GM18508 (cell line): ENCODE results near the gene C10orf95.
"Not testable (repeated sequence)": the region's sequence is repeated elsewhere in the genome, so short reads cannot be mapped to it uniquely, and the experiment has no call there.

ENCODE experiments used
- ATAC-seq: cut with Tn5 transposase; IDR thresholded peaks from one replicate; pipeline ENCODE4 v1.9.1; 2021; ENCODE audit warnings: moderate number of reproducible peaks; ENCODE audit not compliant: insufficient read depth, unreplicated experiment

C10orf95 gene, protein sequence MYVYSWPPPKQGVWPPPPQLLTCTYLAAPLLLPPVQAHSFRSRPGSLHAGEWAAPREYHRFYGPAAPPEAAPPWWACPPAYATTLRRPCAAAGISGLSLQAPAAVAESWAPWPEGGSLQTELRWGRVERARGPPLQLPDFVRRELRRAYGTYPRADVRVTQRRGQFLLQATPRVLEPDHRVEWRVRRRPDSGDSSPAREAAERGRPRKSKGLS

DNA sequence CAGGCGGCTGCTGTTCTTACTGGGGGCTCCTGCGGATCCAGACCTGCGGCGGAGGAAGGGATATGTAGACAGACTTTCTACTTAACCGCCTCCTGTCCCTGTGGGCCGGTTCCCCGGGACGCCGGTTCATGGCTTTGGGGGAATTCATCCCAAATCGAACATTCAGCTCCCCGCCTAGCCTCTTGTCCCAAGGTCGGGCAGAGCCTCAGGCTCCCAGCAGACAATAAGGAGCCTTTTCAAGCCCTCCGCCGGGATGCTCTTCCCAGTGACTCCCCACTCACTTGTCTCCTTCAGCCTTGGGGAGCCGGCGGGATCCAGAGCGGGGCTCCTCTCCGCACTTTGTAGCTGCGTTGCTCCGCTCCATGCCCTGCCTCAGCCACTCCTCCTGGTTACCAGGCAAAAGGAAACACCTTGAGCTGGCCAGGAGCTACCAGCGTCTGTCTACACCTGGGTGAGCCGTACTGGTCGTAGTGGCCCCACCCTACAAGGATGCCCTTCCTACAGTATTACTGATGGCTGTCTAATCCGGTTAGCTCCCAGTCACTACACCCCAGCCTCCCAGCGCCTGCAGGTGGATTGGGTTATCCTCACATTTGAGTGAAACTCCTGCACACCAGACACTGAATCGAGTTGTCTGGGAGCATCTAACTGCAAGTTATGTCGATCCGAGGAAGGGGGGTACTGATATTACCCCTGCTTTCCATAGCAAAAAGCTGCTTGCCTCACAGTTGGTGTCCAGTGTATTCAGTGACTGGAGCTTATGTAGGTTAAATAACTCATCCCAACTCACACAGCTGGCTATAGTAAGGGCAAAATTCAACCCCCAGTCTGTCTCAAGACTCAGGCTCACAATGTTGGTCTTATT lies at the start of gene C10orf95:
C10orf95 (minus strand) TSS at position 439 of the 865 bp plus-strand sequence. CDS start 450 bp downstream, outside the sequence.
- ATAC-seq = no peak

DNA sequence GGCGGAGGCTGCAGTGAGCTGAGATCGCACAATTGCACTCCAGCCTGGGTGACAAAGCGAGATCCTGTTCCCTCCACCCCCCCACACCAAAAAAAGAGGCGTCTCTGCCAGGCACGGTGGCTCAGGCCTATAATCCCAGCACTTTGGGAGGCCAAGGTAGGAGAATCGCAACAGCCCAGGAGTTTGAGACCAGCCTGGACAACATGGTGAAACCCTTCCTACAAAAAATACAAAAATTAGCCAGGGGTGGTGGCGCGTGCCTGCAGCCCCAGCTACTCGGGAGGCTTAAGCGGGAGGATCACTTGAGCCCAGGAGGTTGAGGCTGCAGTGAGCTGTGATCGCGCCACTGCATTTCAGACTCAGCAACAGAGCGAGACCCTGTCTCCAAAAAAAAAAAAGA lies 49.3 kb upstream of the C10orf95 start:
- ATAC-seq = not testable (repeated sequence)

- ATAC-seq = no peak
These were observed 48.0 kb upstream of the C10orf95 start for GRCh38 chr10:102499356-102499755.

GRCh38 chr10:102497545-102497944 lies 46.2 kb upstream of the C10orf95 start:
- ATAC-seq = no peak

DNA sequence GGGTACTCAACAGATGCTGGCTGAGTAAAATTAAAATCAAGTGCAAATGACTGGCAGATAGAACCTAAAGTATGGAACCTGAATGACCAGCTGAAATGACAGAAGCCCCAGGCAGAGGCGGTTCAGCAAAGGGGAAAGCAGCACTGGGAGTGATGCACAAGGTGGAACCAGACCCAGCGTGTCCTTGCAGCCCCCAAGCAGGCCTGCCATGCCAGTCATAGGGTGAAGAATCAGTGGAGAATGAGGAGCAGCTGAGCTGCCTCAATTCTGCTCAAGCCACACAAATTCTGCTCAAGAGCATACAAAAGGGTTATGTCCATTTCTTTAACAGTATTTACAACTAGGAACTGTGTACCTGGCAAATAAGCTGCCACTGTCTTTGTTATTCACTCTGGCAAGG lies 42.4 kb upstream of the C10orf95 start:
- no peak for ATAC-seq

DNA sequence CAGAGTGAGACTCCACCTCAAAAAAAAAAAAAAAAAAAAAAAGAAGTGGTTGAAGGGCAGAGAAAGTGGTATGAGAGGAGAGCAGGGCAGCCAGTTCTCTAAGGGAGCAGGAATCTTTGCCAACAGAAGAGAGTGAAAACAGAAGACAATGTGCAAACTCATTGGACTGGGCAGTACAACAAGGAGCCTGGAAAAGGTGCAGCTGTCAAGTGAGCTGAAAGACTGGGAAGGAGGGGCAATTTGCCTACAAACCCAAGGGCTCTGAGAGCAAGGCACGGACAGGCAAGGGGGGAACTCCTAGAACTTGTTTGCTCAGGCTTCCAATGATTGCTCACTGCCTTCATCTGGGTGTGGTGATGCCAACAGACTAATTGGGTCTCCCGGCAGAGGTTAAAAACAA lies 41.6 kb upstream of the C10orf95 start:
- no peak for ATAC-seq

DNA sequence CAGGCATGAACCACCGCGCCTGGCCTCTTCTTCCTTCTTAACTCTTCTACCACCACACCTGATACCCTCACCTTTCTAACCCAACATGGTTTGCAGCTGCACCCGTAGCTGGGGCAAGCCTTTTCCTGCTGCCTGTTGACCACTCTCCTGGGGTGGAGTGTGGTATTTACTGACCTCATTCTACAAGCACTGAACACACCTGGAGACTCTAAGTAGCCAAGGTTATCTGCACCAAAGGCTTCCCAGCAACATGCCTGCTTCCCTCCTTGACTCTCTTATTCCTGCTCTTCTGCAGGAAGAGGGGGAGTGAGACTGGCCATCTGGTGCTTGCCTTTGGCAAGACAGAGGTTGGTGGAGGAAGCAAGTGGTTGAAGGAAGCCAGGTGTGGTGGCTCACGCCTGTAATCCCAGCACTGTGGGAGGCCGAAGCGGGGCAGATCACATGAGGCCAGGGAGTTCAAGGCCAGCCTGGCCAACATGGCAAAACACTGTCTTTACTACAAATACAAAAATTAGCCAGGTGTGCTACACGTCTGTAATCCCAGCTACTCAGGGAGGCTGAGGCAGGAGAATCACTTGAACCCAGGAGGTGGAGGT lies 41.1 kb upstream of the C10orf95 start:
- no peak for ATAC-seq

DNA sequence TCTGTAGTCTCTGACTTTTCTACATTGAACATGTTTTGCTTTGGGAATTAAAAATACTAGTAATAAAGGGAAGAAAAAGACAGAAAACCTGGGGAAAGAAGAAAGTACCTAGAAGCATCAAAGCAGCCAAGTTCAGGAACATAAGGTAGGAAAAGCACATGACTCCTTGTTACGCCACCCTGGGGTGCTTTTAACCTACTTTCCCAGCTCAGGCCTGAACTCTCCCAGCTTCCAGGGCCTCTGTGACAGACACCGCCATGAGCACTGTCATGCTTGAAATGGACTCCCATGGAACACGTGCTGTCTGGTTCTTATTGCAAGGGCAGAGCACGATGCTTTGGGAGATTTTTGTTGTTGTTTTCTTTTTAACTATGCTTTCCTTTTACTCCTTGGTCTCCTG lies 39.8 kb upstream of the C10orf95 start:
- ATAC-seq = no peak

DNA sequence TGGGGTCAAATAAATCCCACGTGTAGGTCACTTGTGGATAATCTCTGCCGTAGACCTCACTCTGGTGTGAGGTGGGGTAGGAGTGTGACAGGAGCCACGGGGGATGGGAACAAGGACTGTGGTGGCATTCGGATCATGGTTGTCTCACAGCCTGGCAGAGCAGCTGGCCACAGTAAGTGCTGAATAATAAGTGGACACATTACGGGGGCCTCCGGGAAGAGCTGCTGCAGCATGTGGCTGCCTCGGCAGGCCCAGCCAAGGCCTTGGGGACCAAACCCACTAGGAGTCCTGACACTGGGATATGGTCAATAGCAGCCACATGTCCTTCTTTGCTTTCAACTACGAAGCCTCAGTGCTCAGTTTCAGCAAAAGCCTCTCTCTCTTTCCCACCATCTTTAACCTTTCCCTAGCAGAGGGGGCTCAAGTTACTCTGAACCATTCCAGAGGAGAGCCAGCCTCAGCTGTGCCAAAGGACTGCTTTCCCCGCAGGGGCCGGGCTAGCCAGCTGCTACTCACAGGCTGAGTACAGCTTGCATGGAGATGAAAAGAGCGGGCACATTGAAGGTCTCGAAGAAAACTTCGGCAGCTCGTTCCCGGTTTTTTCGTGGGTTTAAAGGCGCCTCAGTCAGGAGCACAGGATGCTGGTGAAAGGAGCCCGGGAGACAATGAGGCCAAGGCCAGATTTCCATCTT lies 33.9 kb upstream of the C10orf95 start:
- no peak for ATAC-seq

DNA sequence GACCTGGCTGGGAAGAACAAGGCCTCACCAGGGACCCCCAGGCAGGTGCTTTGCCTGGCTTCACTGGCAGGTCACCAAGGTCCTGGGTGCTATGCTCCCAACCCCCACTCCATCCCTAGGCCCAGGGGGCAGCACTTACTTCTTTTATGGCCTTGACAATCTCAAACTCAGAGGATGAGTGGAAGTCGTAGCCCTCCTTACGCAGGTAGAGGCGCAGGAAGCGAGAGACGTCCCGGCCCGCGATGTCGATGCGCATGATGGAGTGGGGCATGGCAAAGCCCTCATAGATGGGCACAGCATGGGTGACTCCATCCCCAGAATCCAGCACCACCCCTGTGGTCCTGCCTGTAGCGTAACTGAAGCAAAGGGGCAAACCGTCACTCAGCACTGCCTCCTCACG lies 32.7 kb upstream of the C10orf95 start:
- no peak for ATAC-seq

GRCh38 chr10:102480396-102480795 lies 29.1 kb upstream of the C10orf95 start:
- no peak for ATAC-seq

DNA sequence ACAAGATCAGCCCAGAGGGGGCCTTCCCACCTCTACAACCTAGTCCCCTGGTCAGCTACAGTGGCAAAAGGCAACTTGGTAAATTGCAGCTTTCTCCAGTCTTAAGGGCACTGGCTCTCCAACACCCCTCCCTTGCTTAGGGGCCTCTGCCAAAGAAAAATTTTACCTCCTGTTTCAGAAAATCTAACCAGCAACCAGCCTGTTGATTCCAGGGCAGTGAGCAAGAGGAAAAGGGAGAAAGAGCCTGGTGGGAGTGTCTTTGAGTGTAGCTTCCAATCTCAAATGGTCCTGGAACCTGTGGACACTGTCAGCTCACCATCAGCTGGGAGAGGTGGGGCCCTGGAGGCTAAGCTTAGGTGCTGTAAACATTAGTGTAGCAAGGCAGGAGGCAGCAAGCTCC lies 28.3 kb upstream of the C10orf95 start:
- no peak for ATAC-seq

- ATAC-seq = no peak
These were observed 25.3 kb upstream of the C10orf95 start for GRCh38 chr10:102476466-102477141.

- no peak for ATAC-seq
These were observed 24.2 kb upstream of the C10orf95 start for GRCh38 chr10:102475451-102476040.

DNA sequence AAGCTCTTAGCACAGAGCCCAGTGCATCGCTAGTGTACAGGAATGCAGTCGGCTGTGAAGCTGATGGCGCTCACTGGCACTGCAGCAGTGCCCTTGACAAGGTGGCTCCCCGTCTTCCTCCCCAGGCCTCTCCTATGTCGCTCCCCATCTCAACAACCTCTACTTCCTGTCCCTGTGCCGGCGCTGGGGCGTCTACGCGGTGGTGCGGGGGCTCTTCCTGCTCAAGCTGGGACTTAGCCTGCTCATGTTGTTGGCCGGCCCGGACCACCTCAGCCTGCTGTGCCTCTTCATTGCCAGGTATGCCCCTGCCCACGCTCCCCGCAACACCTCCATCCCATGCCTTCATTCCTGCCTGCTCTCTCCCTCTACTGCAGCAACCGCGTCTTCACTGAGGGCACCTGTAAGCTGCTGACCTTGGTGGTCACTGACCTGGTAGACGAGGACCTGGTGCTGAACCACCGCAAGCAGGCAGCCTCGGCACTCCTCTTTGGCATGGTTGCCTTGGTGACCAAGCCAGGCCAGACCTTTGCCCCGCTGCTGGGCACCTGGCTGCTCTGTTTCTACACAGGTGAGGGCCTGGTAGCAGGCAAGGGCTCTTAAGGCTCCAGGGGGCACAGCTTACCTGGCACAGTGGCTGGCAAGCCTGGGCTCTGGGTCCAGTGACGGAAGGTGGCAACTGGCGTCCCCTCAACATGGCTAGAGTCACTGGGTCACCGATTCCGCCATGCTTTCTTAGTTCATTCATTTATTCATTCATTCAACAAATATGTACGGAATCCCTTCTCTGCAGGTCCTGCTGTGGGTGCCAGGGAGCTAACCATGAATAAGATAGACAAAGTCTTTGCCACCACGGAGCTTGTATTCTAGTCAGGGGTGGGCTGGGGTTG lies 22.3 kb upstream of the C10orf95 start:
- no peak for ATAC-seq

DNA sequence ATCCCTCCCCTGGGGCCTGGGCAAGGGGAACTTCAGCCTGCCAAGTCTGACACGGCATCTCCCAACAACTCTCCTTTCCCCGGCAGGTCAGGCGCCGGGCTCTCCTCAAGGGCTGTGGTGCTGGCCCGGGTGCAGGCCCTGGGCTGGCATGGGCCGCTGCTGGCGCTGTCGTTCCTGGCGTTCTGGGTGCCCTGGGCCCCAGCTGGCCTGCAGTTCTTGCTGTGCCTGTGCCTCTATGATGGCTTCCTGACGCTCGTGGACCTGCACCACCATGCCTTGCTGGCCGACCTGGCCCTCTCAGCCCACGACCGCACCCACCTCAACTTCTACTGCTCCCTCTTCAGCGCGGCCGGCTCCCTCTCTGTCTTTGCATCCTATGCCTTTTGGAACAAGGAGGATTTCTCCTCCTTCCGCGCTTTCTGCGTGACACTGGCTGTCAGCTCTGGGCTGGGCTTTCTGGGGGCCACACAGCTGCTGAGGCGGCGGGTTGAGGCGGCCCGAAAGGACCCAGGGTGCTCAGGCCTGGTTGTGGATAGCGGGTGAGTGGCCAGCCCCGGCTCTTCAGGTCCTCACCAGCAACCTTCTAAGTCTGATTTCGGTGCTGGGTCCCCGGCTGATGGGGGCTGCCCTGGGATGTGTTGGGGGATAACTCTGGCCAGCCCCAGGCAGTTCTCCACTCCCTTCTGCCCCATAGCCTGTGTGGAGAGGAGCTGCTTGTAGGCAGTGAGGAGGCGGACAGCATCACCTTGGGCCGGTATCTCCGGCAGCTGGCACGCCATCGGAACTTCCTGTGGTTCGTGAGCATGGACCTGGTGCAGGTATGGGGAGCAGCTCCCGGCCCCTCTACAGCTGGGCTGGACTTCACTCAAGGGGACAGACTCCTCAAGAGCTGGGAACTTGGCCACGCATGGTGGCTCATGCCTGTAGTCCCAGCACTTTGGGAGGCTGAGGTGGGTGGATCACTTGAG lies 19.5 kb upstream of the C10orf95 start:
- ATAC-seq = no peak

- ATAC-seq = no peak
These were observed 17.3 kb upstream of the C10orf95 start for GRCh38 chr10:102468683-102469082.

DNA sequence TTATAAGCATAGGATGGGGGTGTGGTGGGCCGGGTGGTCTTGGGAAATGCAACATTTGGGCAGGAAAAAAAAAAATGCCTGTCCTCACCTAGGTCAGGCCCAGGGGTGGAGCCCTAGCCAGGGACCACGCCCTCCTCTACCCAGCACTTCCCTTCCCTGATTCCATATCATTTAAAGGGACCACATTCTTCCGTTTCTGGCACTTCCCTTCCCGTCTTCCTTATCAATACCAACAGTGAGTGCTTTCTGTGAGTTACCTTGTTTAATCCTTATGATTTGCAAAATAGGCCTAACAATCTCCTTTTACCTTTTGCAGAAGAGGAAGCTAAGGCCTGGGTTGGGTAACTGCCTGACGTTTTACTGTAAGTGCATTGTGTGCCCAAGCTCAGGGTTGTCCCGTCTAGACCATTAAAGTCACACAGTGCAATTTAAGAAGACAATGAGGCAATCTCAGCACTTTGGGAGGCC lies 16.7 kb upstream of the C10orf95 start:
- ATAC-seq = no peak
